Epithelial cell of prostate (primary cell): Measurements from ENCODE around the gene NR6A1.

Experiments
- DNase-seq: peaks from one replicate; pipeline ENCODE4 v3.0.0-alpha.2; 2011; ENCODE audit warnings: low read depth, low spot score
- H3K27ac ChIP-seq: fragments of 450-650 bp; 2 replicates; pipeline ENCODE4 v1.5.1; 2017; ENCODE audit warnings: mild to moderate bottlenecking

Gene NR6A1

GRCh38 chr9:124698265-124698664 is 72.8 kb downstream of the NR6A1 start:
- peak; percentile 46 for DNase-seq
- H3K27ac ChIP-seq, result peak overlapping the region; percentile 83

- no peak for DNase-seq
- peak overlapping the region; percentile 83 for H3K27ac ChIP-seq
Measured at GRCh38 chr9:124697326-124698200, 73.5 kb downstream of the NR6A1 start.

DNA sequence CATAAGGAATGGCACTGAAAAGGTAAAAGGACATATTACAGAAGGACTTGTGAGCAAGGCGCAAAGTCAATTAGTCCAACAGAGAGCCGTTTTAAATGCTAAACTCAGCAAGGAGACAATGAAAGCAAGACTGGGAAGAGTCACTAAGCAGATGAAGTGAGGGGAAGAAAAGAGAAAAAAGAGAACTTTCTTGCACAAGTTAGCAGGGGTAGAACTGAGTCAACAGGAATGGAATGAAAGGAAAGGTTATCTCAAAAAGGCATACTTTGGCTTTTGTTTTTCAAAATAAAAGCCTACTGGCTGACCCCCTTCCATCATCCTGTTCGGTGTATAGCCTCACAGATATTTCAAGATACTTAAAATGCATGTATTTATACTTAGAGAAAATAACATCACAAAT is 75.0 kb downstream of the NR6A1 start:
- DNase-seq, result no peak
- peak overlapping the region; percentile 83 for H3K27ac ChIP-seq

DNA sequence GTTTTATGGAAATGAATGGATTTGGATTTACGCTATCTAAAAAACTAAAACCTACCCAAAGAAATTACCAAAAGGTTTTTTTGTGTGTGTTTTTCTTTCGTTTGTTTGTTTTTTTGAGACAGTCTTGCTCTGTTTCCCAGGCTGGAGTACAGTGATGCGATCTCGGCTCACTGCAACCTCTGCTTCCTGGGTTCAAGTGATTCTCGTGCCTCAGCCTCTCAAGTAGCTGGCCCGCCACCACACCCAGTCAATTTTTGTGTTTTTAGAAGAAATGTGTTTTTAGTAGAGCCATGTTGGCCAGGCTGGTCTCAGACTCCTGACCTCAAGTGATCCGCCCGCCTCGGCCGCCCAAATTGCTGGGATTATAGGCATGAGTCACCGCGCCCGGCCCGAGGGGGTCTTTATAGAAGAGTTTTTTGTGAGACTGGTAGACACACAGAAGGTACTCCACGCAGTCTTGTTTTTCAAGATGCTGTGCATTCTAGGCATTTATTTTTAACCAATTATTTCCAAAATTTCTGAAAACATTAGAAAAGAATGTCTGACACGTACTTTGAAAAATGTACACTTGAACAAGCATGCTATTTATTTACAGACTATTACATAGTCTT is 75.7 kb downstream of the NR6A1 start:
- DNase-seq, result no peak
- H3K27ac ChIP-seq, result peak overlapping the region; percentile 83

DNA sequence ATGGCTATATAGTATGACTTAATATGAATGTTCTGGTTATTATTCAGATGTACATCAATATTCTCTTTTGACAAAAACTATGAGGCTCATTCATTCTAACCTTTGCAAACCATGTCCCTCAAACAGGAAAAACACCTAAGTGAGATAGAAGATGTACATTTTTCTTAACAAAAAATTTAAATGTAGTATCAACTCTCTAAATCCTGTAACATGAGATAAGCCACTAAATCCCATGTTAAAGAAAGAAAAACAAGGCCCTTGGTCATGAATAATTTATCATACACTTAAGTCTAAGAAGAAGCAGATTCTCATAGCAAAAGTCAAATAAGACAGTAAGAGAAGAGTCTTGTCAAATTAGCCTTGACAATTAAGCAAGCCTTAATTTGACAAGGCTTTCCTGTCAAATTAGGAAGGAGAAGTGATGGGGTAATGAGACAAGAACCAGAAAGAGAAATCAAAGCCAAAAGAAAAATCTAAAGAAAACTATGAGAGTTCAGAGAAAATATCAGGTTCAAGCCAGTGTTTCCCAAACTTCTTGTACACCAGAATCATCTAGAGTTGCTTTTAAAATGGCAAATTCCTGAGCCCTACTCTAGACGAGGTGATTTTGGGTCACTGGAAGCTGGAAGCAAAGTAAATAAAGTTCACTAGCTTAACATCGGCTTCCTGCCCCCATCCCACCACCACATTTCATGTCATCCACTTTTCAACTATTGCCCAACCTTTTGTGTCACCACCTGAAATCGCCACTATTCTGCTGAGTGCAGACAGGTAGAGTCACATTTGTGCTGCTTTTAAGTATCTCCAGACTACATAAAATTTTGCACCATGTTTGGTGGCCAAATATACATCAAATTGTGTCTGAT is 76.5 kb downstream of the NR6A1 start:
- H3K27ac ChIP-seq, result peak overlapping the region; percentile 83
- no peak for DNase-seq

DNA sequence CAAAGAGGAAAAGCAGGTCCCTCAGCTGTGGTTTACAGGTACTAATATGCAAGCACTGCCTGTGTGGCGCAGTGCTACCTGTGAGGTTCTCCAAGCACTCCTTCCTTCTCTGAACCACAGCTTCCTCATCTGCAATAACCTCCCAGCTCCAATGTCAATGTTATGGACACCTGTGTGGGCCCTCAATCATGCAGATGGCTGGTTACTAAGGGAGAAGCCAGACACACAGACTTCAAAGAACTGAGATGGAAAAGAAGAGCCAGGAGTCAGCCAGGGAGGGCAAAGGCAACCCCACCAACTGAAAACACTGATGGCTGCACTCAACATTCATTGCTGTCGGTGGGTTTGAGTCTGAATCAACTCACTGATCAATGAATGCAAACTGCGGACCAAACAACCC is 77.7 kb downstream of the NR6A1 start:
- no peak overlapping the region for H3K27ac ChIP-seq
- DNase-seq, result no peak

DNA sequence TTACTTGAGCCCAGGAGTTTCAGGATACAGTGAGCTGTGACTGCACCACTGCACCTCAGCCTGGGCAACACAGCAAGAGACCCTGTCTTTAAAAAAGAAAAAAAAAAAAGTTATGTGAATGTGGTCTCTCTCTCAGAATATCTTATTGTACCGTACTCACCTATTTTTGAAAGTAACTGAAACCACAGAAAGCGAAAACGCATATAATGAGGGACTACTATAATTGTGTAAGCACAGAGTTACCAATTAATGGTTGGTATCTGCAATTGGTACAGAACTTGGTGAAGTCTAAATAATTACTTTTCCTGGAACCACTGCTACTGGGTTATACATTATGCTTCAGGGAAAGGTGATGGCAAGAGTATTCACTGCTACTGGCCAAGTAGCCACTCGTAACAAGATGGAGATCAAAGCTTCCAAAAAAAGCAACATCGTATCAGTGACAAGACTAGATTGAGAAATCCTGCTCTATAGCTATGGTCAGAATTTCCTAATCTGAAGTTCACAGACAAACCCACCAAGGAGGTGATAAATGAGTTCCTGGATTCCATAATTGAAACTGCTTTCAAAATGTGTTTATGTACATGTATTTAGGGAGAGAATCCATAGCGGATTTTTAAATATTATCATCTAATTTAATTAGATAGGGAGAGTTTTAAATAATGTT is 82.7 kb downstream of the NR6A1 start:
- H3K27ac ChIP-seq, result no peak overlapping the region
- no peak for DNase-seq

DNA sequence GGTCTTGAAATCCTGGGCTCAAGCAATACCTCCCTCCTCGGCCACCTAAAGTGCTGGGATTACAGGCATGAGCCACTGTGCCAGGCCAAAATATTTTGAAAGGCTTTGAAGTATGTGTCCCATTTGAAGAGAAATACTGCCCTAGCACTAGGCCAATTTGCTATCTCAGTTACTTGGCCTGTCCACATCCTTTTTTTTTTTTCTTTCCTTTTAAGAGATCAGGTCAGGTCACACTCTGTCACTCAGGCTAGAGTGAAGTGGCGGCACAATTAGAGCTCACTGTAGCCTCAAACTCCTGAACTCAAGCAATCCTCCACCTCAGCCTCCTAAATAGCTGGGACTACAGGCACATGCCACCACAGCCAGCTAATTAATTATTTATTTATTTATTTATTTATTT is 84.2 kb downstream of the NR6A1 start:
- no peak overlapping the region for H3K27ac ChIP-seq
- DNase-seq, result no peak

DNA sequence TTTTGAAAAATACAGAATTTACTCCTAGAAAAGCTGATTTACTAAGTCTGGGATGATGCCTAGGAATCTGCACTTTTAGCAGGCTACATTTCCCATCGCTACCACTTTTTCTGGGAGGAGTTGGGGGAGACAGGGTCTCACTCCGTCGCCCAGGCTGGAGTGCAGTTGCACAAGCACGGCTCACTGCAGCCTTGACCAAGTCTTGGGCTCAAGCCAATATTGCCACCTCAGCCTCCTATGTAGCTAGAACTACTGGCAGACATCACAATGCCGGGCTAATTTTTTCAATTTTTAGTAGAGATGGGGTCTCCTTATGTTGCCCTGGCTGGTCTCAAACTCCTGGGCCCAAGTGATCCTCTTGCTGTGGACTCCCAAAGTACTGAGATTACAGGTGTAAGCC is 85.9 kb downstream of the NR6A1 start:
- no peak overlapping the region for H3K27ac ChIP-seq
- DNase-seq, result no peak

- no peak overlapping the region for H3K27ac ChIP-seq
- no peak for DNase-seq
Measured at GRCh38 chr9:124684169-124684568, 86.9 kb downstream of the NR6A1 start.

- no peak for DNase-seq
- no peak overlapping the region for H3K27ac ChIP-seq
Measured at GRCh38 chr9:124683043-124683442, 88.1 kb downstream of the NR6A1 start.

- H3K27ac ChIP-seq, result no peak overlapping the region
- no peak for DNase-seq
Measured at GRCh38 chr9:124680714-124681390, 90.3 kb downstream of the NR6A1 start.

- no peak for DNase-seq
- H3K27ac ChIP-seq, result no peak overlapping the region
Measured at GRCh38 chr9:124680049-124680448, 91.1 kb downstream of the NR6A1 start.

- no peak for DNase-seq
- H3K27ac ChIP-seq, result no peak overlapping the region
Measured at GRCh38 chr9:124676159-124676551, 95.0 kb downstream of the NR6A1 start.

DNA sequence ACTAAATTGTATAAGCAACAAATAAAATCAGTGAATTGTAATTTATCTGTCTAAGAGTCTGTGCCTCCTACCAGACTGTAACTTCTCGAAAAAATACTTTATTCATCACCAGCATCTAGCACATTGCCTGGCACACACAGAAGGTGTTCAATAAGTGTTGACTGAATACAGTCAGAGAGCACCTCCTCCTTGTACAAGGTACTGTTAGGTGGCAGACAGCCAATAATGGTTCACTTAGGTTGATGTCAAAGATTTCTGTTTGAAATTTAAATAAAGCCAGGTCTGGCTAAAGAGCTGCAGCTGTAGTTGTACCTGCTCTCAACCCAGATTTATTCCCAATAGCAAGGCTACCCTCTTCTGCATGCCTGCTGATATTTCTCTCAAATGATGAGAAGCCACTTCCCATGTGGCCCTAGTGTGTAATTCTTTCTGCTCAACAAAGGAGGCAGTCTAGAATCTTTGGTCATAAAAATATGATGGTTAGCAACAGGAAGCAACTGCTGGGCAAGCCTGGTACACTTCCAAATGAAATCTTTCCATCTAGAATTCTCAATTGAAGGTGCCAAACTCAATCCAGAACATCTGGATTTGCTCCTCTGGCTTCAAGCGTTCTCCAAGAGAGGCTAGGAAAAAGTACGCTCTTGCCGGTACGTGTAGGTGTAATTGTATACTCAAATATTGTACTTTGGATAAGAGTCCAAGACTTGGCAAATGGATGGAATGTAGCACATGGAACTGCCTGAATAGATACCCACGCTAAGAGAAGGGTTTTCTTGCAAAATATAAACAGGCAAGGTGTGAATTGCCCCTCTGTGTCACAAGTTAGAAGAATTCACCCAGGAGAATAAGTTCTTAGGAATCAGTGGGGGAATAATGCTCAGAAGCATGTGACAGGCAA is 95.6 kb downstream of the NR6A1 start:
- DNase-seq, result no peak
- no peak overlapping the region for H3K27ac ChIP-seq

GRCh38 chr9:124674651-124675050 is 96.5 kb downstream of the NR6A1 start:
- DNase-seq, result no peak
- no peak overlapping the region for H3K27ac ChIP-seq

GRCh38 chr9:124673063-124673462 is 98.0 kb downstream of the NR6A1 start:
- DNase-seq, result no peak
- H3K27ac ChIP-seq, result no peak overlapping the region

DNA sequence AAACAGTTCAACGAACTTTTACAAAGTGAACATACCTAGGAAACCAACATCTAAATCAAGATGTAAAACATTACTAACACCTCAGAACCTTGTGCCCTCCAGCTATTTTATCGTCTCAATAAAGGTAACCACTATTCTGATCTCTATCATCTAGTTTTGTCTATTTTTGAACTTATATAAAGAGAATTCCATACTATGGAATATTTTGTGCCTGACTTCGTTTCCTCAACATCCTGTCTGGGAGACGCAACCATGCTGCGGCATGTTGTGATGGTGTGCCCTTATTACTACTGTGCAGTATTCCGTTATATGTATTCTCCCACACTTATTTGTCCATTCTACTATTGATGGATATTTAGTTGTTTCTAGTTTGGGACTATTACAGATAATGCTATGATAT is 99.2 kb downstream of the NR6A1 start:
- no peak overlapping the region for H3K27ac ChIP-seq
- DNase-seq, result no peak

DNA sequence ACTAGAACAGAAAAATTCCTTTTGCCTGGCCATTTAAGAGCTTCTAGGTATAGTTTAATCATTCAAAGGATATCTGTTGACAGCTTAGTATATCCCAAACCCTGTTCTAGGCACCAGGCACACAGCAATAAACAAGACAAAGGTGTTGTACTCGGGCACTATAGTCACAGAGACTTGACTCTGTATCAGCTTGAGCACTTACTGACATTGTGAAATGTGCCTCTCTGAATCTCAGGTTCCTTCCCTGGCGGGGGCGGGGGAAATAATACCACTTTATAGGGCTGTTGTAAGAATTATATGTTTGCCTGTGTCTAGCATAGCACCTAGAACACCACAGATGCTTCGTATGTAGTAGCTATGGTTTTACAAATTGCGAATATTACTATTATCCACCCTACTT is 104.5 kb downstream of the NR6A1 start:
- H3K27ac ChIP-seq, result peak overlapping the region; percentile 73
- DNase-seq, result no peak
